Measurements from ENCODE around the gene CDKN2AIPNL.

DNA sequence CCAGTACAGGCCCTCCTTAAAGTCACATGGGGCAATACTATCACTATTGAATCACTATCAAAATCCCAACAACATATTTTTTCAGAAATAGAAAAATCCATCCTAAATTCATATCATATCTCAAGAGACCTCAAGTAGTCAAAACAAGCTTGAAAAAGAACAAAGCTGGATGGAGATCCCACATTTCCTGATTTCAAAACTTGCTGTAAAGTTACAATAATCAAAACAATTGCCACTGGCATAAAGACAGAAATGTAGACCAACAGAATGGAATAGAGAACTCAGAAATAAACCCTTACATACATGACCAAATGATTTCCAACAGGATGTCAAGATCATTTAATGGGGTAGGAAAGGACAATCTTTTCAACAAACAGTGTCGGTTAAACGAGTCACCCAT, 41.3 kb upstream of the CDKN2AIPNL start:
- TF ChIP-seq, protein P1, sequence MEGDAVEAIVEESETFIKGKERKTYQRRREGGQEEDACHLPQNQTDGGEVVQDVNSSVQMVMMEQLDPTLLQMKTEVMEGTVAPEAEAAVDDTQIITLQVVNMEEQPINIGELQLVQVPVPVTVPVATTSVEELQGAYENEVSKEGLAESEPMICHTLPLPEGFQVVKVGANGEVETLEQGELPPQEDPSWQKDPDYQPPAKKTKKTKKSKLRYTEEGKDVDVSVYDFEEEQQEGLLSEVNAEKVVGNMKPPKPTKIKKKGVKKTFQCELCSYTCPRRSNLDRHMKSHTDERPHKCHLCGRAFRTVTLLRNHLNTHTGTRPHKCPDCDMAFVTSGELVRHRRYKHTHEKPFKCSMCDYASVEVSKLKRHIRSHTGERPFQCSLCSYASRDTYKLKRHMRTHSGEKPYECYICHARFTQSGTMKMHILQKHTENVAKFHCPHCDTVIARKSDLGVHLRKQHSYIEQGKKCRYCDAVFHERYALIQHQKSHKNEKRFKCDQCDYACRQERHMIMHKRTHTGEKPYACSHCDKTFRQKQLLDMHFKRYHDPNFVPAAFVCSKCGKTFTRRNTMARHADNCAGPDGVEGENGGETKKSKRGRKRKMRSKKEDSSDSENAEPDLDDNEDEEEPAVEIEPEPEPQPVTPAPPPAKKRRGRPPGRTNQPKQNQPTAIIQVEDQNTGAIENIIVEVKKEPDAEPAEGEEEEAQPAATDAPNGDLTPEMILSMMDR (IDR thresholded peaks at IDR 0.05; ENCODE audit: low read depth, low read length) = no peak
- no peak for TF ChIP-seq EZH2phosphoT487 (IDR thresholded peaks at IDR 0.05; ENCODE audit: low read depth)
